ENCODE results near the gene PSMC2. TPM values are rescaled to one million over a fixed set of nuclear protein-coding genes. Genes with fewer than 3 reads are reported as not detected.

The PSMC2 gene
- polyA plus RNA-seq, 3 donors, result 94.8 to 125 (median 113) TPM

DNA sequence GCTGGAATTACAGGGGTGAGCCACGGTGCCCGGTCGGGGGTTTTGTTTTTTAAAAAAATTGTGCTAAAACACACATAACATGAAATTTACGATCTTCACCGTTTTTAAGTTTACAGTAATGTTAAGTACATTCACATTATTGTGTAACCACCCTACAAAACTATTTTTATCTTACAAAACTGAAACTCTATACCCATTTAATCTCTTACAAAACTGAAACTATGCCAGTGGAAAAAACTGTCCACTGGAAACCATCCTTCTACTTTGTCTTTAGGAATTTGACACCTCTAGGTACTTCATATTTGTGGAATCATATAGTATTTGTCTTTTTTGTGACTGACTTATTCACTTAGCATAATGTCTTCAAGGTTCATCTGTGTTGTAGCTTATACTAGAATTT, 1.0 kb upstream of the PSMC2 start:
- DNase-seq (ENCODE audit: extremely low read depth in 1 of 11, low read depth in 9 of 11, low spot score in 4 of 11), result no peak

DNA sequence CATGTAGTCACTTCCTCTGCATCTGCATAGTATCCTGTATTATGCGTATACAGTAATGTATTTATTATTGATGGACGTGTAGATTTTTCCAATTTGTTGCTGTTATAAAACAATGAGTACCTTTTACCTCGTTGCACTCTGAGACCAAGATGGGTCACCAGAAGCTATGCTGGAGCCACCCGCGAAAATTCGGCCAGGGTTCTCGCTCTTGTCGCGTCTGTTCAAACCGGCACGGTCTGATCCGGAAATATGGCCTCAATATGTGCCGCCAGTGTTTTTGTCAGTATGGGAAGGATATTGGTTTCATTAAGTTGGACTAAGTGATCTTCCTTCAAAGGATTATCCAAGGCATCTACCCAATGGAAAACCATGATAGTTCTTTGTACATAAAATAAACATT, 1.0 kb downstream of the PSMC2 start:
- DNase-seq (ENCODE audit: extremely low read depth in 1 of 11, low read depth in 9 of 11, low spot score in 4 of 11), result no peak

DNA sequence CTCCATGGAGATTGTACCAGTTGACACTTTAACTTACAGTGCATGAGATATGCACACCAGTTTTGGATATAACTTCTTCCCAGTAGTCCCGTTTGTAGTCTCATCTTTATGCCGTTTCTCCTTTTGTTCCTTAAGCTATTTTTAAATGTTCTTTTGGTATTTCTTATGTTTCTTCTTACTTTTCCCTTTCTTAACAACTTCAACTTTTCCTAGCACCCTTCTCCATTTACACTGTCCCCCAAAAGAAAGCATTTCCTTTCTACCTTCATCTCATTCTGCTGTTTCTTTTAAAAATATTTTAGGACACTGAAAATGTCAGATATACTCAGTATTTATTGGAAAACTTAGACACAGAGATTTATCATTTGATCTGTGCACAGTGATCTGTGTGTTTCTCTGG, 1.5 kb downstream of the PSMC2 start:
- DNase-seq (ENCODE audit: extremely low read depth in 1 of 11, low read depth in 9 of 11, low spot score in 4 of 11), result no peak

DNA sequence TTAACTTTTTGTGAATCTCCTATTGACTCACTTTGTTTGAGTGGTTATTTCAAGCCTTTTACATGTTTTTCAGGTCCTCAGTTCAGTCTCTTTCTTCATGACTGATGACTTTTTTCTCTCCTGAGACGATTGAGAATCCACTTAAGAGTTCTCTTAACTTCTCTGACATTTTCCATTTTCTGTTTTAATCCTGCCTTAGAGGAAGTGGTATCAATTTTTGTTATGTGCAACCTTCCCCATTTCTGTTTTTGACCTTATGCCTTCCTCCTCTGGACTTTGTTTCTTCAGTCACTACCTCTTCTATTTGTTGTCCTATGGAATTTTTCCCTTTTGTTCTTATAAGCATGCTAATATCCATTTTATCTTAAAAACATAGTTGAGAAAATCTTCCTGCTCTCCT, 2.4 kb downstream of the PSMC2 start:
- DNase-seq (ENCODE audit: extremely low read depth in 1 of 11, low read depth in 9 of 11, low spot score in 4 of 11), result no peak

DNA sequence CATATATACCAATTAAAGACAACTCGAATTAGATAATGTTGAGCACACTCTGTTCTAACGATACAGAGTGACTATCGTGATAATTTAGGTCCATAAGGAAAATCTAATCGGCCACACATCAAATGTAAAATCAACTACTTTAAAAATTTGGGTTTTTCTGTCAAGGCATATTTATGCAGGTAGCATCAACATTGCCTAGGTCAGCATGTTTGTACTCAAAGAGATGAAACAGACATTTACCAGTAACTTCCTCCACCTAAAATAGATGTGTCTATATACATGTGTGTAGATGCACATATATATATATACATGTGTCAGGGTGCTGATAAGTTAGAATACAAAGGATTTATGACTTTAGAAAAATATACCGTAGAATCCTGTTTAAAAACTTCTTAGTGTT, 22.0 kb downstream of the PSMC2 start:
- DNase-seq (ENCODE audit: extremely low read depth in 1 of 11, low read depth in 9 of 11, low spot score in 4 of 11), result no peak

DNA sequence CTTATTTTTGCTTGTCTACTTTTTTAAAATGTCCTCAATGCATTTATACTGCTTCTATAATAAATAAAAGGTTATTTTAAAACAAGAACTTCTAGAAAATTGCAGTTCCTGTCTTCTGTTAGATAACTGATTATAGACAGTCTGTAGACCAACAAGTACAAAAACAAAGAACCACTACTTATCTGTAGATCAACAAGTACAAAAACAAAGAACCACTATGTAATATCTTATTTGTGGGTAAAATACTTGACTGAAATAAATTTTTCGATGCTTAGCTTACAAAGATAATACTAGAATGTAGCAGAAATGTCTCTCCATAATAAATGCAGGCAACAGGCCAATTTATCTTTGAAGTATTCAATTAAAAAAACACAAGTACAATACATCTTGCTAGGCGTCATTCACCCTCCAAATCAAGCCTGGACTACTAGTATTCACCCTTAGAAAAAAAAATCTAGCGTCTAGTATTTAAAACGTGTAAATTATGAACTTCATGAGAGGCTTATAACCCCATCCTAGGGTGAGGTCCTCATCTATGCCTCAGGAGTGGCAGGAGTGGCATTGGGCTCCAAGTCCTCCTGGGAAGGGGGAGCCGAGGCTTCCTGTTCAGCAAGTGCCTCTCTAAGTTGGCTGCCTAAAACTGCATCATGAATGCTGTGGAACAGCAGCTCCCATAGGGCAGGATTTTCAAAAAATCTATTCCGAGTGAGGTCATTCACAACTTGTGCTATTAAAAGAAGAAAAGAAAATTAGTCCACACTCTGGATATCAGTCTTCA, 26.6 kb downstream of the PSMC2 start:
- no peak for DNase-seq (ENCODE audit: extremely low read depth in 1 of 11, low read depth in 9 of 11, low spot score in 4 of 11)

DNA sequence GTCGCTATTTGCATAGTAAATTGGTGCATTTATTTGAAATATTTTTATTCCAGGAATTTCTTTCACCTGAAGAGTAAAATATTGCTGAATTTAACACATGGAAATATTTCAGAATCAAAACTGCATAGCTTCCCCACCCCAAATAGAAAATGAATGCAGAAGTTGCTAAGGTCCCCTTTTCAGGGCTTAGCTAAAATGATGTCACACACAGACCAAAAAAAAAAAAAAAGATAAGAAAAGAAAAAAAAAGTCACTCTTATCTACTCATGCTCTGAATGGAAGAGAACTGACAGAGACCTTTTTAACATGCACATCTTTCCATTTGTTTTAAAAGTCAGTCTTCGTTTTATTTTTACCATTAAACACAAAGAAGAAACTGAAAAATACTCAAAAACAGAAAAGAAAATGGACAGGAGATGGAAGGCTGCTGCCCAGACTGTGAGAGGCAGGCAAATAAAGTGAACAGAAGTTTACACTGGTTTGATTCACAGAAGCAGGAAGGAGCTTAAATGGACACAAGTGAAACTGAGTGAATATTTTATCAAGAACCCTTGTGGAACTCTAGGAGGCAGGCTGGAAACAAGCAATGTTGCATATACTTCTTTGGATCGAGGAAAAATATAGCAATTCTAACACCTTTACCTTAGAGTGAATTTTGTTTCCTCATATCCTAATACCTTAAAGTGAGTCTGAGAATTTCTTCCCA, 32.0 kb downstream of the PSMC2 start:
- DNase-seq (ENCODE audit: extremely low read depth in 1 of 11, low read depth in 9 of 11, low spot score in 4 of 11), result no peak

DNA sequence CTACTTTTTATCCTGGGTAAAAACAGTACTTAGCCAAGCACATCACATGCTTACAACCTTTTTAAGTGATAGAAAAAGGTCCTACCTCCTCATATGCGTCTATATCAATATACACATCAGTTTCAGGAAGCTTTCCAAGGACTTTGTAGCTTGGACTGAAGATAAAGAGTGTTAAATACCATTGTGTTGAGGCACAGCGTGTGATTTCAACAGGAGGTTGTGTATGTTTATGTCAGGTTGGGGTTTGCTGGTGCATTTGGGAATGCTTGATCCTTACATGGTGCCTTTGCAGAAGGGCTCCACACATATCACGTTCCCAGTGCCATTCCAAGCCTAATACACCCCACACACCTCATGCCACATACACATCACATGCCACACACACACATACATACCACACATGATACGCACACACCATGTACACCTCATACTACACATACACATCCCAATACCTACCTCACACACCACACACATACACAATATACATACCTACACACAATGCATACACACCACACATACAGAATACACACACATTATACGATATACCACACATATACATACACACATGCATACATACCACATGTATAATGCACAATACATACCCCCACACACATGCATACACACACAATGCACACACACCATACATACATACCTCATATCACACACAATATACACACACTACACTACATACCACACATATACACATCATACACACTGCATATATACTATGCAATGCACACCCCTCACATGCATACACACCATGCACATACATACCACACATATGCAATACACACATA, 33.1 kb downstream of the PSMC2 start:
- DNase-seq (ENCODE audit: extremely low read depth in 1 of 11, low read depth in 9 of 11, low spot score in 4 of 11), result no peak

DNA sequence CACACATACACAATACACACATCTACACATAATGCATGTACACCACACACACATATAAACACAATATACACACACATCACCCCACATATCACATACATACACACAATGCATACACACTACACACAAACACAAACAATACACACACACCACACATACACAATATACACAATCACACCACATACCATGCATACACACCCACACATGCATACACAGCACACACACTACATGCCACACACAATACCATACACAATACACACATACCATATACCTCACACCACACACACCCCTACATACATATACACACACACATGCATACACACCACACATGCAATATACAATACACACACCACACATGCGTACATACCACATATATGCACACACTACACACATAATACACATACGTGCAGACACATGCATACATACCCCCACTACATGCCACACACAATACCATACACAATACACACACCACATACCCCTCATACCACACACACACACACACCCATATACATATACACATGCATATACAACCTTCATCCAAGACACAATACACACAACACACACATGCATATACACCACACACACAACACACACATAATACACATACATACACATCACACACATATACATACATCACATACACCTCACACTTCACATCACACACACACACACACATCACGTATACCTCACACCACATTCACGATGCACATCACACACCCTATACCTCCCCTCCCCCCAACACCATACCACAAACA, 34.0 kb downstream of the PSMC2 start:
- no peak for DNase-seq (ENCODE audit: extremely low read depth in 1 of 11, low read depth in 9 of 11, low spot score in 4 of 11)

DNA sequence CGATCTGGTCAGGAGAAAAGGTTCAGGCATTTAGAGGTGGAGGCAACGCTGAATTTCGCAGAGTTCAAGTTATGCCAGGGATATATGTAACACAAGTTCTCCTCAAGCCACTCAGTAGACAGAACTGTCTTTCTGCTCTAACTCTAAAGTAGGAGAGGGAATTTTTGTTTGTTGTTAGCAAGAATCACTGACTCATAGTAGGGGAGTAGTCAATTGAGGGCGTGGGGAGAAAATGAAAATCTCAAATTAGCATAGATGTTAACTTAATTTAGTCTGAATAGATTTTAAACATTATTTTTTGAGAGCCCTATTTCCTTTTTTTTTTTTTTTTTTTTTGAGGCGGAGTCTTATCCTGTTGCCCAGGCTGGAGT, 34.6 kb downstream of the PSMC2 start:
- no peak for DNase-seq (ENCODE audit: extremely low read depth in 1 of 11, low read depth in 9 of 11, low spot score in 4 of 11)

DNA sequence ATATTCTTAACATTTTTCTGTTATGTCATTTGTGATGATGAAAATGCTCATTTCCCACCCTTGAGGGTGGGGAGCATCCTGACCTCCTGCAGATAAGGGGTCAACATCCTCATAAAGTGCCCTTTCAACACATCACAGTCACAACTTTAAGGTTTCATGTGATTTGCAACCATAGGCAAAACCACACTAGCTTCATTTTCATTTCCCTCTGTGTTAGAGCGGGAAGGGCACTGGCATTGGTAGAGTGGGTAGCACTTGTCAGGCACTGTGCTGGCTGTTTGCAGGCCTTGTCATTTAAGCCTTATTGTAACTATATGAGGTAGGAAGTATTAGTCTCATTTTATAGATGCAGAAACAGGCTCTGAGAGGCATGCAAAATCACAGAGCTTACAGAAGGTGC, 39.8 kb downstream of the PSMC2 start:
- DNase-seq (ENCODE audit: extremely low read depth in 1 of 11, low read depth in 9 of 11, low spot score in 4 of 11), result no peak

DNA sequence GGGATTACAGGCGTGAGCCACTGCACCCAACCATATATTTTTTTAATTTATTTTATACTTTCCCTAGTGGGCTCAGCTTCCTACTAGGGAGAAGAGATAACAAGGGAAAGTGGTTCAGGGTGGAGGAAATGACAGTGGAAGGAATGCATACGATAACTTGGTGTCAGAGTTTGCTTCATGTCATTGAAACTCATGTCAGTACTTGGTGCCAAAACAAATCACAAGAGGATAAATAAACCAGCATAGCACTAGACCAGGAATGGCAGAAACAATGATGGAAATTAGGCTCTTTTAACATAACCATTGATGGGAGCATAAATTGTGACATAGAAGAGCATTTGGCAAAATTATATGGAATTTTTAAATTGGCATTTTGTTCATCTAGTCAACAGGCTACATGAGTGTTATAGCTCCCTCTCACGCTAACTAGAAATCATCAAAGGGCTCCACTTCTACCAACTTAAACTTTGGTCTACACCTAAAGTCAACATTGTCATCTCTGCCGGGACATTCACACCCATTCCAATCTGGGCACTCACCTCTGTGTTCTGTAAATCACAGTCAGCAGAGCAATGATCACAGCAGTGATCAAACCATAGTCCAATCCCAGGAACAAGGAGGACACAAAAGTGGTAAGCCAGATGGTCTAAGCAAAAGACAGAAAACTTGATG, 41.2 kb downstream of the PSMC2 start:
- DNase-seq (ENCODE audit: extremely low read depth in 1 of 11, low read depth in 9 of 11, low spot score in 4 of 11), result no peak

DNA sequence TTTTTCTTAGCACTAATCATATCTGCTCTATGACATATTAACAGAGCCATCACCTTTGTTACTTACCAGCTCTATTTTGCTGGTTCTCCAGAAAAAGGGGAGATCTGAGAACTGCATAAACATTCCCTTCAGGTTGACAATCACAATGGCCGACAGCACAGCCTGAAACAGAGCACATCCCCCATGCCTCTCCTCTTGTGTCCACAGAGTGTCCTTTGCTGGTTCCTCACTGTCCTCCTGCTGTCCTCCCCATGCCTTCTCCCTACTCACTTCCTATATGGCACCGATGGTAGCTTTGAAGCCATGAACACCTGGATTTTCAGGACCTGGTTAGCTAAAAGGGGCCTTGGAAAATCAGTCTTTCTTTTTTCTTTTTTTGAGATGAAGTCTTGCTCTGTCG, 41.8 kb downstream of the PSMC2 start:
- DNase-seq (ENCODE audit: extremely low read depth in 1 of 11, low read depth in 9 of 11, low spot score in 4 of 11), result no peak

DNA sequence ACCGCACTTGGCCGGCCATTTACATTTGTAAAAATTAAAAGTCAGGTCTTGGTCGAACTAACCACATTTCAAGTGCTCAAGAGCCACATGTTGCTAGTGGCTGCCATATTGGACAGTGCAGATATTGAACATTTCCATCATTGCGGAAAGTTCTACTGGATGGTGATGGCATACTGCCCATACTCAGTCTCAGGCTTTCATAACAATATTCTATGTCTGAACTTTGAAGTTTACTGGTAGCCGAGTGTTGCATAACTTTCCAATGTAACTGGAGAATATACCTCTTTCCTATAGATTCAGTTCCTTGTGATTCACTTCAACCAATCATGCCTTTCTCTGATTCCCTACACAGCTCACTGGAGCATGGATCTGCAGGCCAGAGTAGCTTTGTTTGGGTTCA, 43.7 kb downstream of the PSMC2 start:
- DNase-seq (ENCODE audit: extremely low read depth in 1 of 11, low read depth in 9 of 11, low spot score in 4 of 11), result no peak

DNA sequence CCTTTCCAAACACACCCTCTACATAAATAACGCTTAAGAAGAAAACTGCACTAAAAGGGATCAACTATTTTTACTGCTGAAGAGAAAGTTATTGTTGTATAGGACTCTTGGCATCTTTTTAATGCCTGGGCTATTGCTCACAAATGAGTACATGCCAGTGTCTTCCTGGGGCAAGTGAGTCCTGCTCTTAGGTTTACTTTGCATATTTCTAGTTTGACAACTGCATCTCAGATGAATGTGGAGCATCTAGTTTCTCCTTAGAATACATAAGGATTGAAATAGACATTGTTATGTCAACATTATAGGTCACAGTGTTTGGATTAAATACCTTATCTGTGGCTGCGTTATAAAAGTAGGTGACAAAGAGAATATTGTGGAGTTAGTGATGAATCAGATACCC, 44.5 kb downstream of the PSMC2 start:
- DNase-seq (ENCODE audit: extremely low read depth in 1 of 11, low read depth in 9 of 11, low spot score in 4 of 11), result no peak

DNA sequence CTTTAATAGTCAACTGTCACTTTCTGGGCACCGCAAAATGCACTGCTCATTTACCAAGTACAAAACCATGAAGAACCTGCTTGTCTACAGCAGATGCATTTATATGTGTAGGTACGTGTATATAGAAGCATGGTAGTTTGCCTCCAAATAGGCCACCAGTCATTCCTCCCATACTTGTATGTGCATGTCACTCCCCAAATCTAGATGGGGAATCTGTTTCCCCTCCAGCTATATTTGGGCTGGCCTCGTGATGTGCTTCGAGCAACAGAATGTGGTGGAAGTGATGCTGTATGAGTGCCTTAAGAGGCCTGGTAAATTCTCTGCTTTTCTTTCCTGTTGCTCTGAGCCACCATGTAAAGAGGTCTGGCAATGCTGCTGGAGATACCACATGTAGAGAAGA, 47.1 kb downstream of the PSMC2 start:
- no peak for DNase-seq (ENCODE audit: extremely low read depth in 1 of 11, low read depth in 9 of 11, low spot score in 4 of 11)

DNA sequence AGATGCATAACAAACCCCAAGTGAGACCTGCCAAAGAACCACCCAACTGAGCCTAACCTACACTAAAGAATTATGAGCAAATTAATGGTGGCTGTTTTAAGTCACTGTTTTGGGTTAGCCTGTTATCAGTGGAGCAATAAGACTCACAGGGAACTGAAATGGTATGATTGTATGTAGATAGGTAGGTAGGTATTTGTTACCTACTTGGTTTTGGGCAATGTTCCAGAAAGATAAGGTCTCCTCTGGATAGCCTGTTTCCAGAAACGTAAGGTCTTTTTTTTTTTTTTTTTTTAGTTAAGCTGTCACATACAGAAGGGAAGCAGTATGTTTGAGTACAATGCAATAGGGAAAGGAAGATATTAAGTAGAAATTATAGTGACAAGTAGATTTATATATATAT, 47.6 kb downstream of the PSMC2 start:
- DNase-seq (ENCODE audit: extremely low read depth in 1 of 11, low read depth in 9 of 11, low spot score in 4 of 11), result no peak

DNA sequence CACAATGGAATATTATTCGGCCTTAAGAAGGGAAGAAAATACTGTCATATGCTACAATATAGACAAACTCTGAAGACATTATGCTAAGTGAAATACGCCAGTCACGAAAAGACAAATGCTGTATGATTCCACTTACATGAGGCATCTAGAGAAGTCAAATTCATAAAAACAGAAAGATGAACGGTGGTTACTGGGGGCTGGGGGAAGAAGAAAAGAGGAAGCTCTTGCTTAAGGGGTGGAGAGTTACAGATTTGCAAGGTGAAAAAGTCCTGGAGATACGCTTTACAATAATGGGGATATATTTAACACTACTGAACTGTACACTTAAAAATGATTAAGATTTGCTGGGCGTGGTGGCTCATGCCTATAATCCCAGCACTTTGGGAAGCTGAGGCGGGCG, 49.0 kb downstream of the PSMC2 start:
- DNase-seq (ENCODE audit: extremely low read depth in 1 of 11, low read depth in 9 of 11, low spot score in 4 of 11), result no peak
